Embryonic facial prominence (tissue), 1 donor: ENCODE data around the gene RSPH9.
A peak's percentile ranks its signal among the peaks of the same experiment; 100 is the strongest.

Source experiments
- DNase-seq: peaks from one replicate; pipeline ENCODE4 v3.0.0-alpha.2; 2016; ENCODE audit errors: extremely low spot score

The RSPH9 gene

DNA sequence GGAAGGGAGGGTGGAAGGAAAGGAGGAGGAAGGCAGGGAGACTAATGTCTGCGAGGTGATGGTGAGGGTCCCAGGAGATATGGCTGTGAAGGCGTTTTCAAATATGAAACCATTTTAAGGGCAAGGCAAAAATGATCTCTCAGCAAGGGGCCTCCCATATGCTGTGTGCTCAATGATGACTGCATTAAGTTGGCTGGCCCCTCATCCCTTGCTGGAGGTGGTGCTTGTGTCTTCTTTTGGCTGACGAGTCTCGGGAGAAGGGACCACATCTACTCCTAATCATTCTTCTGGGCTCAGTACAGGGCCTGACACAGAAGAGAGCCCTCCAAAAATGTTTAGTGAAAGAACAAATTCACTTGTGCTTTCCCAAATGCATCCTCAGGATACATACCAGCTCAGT is 65.7 kb downstream of the RSPH9 start:
- DNase-seq = no peak

DNA sequence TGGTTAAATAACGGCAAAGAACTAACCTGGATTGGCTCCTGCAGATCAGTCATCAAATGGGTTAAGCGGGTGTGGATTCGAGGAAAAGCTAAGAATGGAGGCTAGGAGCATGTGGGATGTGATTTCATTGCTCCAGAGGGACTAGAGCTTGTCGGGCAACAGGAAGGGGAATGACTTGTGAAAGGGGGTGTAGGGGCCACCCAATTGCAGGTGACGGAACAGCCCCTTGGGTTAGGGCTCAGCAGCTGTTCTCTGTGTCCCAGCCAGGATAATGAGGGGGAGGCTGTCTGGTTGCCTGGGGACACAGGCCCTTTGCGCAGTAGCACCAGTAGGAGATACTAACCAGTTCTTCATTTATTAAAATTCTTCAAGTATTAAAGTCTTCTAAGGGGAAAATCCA is 67.7 kb downstream of the RSPH9 start:
- no peak for DNase-seq

DNA sequence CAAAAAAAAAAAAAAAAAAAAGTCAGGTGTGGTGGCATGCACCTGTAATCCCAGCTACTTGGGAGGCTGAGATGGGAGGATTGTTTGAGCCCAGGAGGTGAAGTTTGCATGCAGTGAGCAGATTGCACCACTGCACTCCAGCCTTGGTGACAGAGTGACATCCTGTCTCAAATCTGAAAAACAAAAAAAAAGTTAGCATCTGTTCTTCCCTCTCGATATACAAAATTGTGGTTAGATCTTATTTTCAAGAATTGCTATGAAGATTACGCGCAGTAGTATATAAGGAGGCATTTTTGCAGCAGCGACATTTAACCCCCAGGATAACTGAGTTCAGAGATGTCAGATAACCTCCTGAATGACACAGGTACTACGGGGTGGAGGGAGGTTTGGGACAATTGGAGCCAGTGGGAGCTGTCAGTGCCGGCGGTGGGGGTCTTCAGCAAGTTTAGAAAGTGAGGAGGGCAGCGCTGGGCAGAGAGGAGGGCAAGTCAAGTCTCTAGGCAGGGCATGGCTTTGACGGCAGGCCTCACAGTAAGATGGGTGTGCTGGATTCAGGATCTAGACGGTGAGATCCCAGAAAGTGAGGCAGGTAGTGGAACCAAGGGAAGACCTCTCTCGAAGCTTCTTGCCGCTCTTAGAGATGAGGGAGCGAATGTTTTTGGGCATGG is 68.9 kb downstream of the RSPH9 start:
- no peak for DNase-seq

DNA sequence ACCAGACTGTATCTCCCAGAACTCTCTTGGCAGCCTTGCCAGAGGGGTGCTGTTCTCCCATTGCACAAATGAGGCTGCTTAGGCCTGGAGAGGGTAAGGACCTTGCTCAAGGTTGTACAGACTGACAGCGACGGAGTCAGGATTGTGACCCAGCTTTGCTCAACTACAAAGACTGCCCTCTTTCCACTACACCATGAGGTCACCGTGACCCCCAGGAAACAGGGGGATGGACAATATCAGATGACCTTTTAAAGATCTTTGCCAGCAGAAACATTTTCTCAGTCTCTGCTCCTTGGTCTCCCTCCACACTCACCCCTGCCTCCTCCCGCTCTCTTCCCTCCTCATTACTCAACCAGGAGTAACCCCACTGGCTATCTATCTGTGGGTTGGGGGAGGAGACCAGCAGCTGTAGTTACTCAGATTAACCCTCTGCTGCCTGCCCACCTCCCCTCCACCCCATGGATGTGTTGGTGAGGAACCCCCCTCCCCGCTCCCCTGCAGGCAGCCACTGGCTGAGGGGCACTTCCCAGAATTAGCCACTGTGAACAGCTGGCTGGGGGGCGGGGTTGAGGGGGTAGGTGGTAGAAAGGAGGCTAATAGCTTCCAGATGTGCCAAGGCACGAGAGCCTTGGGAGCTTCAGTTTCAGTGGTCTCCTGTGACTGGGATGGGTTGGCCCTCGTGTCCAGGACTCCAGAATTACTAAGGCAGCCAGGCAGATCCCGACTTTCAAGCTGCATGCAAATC is 69.6 kb downstream of the RSPH9 start:
- DNase-seq = no peak

DNA sequence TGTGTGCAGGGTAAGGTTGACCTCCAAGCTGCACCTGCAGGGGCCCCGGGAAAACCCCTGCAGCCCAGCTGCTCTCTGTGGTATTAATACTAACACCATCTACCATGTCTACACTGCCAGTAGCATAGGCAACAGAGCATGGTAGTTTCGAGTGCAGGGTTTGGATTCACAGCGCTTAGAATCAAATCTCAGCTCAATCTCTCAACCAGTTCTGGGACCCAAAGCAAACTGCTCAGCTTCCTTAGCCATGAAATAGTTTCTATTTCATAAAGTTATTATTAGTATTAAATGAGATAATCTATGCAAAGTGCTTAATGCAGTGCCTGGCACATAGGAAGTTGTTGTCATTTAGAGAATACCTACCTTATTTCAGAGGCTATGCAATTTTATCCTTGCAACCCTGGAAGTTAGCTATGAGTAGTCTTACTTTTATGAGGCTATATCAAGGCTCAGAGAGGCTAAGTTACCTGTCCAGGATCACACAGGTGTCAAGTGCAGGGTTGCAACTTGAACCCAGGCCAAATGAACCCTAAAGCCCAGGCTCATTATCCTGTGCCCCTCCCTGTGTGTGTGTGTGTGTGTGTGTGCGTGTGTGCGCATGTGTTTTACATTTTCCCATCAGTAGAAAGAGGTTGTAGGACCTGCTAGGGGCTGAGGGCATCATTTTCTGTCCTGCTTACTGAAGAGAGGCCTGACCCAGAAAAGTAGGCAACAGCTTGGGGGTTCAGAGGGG is 70.4 kb downstream of the RSPH9 start:
- DNase-seq = no peak

DNA sequence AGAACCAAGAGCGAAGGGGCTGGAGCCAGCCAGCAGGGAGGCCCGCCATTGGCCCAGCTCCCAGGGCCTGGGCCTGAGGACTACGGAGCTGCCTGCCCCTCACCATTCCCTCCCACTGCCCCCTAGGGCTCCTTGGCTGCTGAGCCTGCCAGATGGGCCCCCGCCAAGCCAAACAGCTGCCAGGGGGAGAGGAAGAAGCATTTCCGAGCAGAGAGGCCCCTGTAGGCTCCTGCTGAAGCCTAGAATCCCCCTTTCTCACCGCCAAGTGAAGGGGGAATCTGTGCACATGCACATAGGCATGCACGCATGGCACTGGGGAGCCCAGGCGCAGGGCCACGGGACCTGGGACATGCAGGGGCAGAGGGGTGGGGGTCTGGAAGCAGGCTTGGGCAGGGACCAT is 71.3 kb downstream of the RSPH9 start:
- peak; percentile 70 for DNase-seq

DNA sequence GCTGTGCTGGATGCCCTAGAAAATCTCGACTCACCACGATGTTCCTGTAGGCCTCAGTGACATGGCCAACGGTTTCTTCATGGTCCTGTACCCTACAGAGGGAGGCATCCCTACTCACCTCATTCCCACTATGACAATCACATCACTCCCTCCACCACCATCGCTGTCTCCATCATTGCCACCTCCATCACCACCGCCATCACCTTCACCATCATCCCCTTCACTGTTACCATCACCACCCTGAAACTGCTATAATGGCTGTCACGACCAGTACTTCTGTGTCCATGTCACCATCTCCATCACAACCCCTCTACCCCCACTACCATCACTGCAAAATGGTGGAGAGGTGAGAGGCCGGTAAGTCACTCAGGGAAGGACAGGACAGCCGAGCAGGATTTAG is 72.6 kb downstream of the RSPH9 start:
- no peak for DNase-seq

DNA sequence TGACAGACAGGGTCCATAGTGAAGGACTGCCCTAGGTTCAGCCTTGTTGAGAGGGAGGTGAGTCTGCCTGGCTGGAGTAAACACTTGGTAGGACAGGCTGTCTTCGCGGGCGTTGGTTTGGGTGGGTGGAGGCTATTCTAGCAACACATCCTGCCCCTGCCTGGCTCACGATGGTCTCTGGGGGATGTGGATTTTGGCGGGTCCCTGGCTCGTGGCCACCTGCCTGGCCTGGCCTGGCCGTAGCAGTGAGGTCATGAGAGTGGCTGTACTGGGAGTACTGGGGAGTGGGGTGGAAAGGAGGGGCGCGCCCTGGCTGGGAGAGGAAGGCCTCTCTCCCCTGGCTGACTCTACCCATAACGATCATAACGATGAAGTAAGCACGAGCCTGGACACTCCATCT is 73.0 kb downstream of the RSPH9 start:
- no peak for DNase-seq

DNA sequence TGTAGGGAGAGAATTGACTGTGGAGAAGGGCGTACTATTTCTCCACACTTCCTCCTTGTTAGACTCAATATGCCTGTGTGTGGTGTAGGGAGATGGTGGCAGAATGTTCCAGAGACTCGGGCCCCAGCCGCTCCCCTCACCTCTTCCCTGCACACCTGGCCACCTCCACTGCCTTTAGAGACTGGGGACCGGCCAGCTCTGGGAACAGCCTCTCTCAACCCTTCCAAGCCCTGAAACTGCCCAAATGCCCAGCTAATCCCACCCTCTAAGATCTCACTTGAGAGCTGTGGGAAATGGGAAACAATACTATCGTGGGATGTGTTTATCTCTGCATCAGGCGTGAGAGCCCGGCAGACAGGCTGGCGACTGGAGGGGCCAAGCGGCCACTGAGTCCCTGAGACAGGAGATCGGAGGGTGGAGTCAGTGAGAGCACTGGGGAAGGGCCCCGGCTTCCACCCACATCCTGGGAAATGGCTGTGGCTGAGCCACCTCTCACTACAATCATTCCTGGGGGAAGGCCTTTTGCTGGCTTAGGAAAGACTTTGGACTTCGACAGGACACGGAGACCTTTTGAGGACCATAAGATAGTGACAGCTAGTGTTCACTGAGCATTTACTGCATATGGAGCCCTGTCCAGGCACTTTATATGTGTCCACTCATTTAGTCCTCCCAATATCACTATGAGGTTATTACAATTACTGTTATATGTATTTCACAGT is 73.7 kb downstream of the RSPH9 start:
- DNase-seq = no peak

DNA sequence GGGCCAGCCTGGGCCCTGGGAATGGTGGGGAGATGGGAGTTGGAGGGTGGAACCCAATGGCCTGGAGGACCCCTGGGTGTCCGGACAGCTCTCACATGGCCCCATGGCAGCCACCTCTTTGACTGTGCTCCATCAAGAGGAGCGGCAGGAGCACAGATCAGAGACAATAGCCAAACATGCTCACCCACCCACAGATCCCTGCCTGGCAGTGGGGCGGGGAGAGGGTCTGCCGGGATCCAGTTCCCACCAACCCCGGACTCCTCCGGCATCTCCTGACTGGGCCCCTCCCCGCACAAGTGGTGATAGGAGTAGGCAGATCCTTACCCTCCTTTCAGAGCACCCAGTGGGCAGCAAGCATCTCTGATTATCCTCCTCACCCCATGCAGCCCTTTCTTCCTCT is 74.7 kb downstream of the RSPH9 start:
- DNase-seq = no peak

DNA sequence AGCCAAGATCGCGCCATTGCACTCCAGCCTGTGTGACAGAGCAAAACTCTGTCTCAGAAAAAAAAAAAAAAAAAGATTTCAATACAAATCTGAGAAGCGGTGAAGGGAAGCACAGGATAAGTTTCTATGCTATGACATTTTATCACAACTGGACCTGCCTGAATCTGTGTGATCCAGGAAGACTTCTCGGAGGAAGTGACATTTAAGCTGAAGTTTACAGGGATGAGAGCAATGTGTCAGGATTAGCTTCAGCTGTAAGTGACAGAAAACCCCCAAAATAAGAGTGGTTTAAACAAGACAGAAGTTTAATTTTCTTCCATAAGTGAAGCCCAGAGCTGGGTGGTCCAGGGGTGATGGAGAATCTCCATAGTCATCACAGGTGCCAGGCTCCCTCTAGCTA is 76.2 kb downstream of the RSPH9 start:
- no peak for DNase-seq
